ENCODE measurements around the gene ENGASE. TPM values are rescaled to one million over a fixed set of nuclear protein-coding genes. Genes with fewer than 3 reads are reported as not detected.

Gene ENGASE
- total RNA-seq, 2 donors from 2014 or later: 24.9 to 50.8 TPM

GRCh38 chr17:79132271-79133064 lies 57.8 kb downstream of the ENGASE start:
- ATAC-seq (no peak), DNase-seq (no peak)
- H3K36me3 ChIP-seq (replicated peaks in 1 of 2; ENCODE audit: insufficient read depth in 1 of 2, low read depth in 2 of 2): no peaks in the 10 kb centered on the region
- TF ChIP-seq CTCF (IDR thresholded peaks at IDR 0.05) (no peak), POLR2A (IDR thresholded peaks at IDR 0.05) (no peak)
- WGBS, 2 donors: 54 to 58% methylated on average over 30 to 36 of the region's 36 CpGs
- no peaks in the 10 kb centered on the region for H3K27me3 ChIP-seq
- intact Hi-C loops (cut with DNase I): no loop called here
- no peaks in the 10 kb centered on the region for H3K9me3 ChIP-seq
- no peaks in the 10 kb centered on the region for H3K4me1 ChIP-seq
- H3K4me3 ChIP-seq: no peak overlapping the region
- no peak overlapping the region for H3K27ac ChIP-seq

DNA sequence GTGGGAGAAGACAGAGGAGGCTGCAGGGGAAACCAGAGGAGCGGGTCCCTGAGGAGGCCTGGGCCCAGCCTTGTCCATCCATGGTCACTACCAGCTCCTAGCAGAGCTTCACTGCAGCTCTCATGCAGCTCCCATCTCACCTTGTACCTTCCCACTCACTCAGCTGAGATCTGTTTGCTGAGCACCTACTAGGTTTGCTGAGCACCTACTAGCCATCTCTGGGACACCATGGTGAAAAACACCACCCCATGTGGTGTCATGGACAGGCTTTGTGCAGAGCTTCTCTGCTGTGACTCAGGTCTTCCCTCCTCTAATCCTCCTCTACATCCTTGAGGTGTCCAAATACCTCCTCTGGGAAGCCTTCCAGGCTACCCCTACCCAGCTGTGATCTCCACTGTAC lies 58.6 kb downstream of the ENGASE start:
- H3K4me3 ChIP-seq: no peak overlapping the region

DNA sequence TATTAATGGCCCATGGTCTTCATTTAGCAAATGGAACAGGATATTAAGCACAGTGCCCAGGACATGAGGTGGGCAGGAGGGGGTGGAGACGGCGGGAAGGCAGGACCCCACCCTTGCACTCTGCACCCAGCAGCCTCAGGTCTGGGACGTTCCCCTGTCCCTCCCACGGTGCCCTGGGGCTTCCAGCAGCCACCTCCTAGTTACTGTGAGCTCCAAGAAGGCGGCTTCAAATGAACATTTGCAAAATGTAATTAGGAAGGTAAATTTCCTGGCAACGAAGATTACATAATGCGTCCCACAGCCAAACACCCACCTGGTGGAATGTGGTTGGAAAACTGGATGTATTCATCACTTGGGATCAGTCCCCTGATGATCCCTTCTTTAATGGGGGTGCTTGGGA lies 59.4 kb downstream of the ENGASE start:
- DNase-seq: no peak
- ATAC-seq: no peak
- no peak for TF ChIP-seq CTCF (IDR thresholded peaks at IDR 0.05)
- no peak for TF ChIP-seq POLR2A (IDR thresholded peaks at IDR 0.05)
- no peaks in the 10 kb centered on the region for H3K36me3 ChIP-seq (replicated peaks in 1 of 2; ENCODE audit: insufficient read depth in 1 of 2, low read depth in 2 of 2)
- no peak overlapping the region for H3K4me3 ChIP-seq
- H3K9me3 ChIP-seq: no peaks in the 10 kb centered on the region
- H3K27me3 ChIP-seq: no peaks in the 10 kb centered on the region
- WGBS, 2 donors: 43 to 47% methylated on average over 7 of the region's 7 CpGs
- intact Hi-C loops (cut with DNase I): no loop called here
- H3K4me1 ChIP-seq: no peaks in the 10 kb centered on the region
- H3K27ac ChIP-seq: no peak overlapping the region

More for the DNA sequence above, 58.6 kb downstream of the ENGASE start:
- DNase-seq: no peak
- no peak for ATAC-seq
- H3K27me3 ChIP-seq: no peaks in the 10 kb centered on the region
- intact Hi-C loops (cut with DNase I): no loop called here
- no peak overlapping the region for H3K27ac ChIP-seq
- WGBS, 2 donors: 100% methylated on average over 1 of the region's 1 CpG; no CpG with 5 or more reads in 1 of the 2 donors
- H3K36me3 ChIP-seq (replicated peaks in 1 of 2; ENCODE audit: insufficient read depth in 1 of 2, low read depth in 2 of 2): no peaks in the 10 kb centered on the region
- no peak for TF ChIP-seq POLR2A (IDR thresholded peaks at IDR 0.05)
- TF ChIP-seq CTCF (IDR thresholded peaks at IDR 0.05): no peak
- no peaks in the 10 kb centered on the region for H3K4me1 ChIP-seq
- no peaks in the 10 kb centered on the region for H3K9me3 ChIP-seq

GRCh38 chr17:79135011-79135410 lies 60.4 kb downstream of the ENGASE start:
- H3K9me3 ChIP-seq: no peaks in the 10 kb centered on the region
- WGBS, 2 donors: 59 to 67% methylated on average over 9 of the region's 9 CpGs
- no peak for DNase-seq
- H3K36me3 ChIP-seq (replicated peaks in 1 of 2; ENCODE audit: insufficient read depth in 1 of 2, low read depth in 2 of 2): no peaks in the 10 kb centered on the region
- H3K27me3 ChIP-seq: no peaks in the 10 kb centered on the region
- intact Hi-C loops (cut with DNase I): no loop called here
- no peak overlapping the region for H3K4me3 ChIP-seq
- TF ChIP-seq CTCF (IDR thresholded peaks at IDR 0.05) (no peak), POLR2A (IDR thresholded peaks at IDR 0.05) (no peak)
- H3K4me1 ChIP-seq: no peaks in the 10 kb centered on the region
- no peak overlapping the region for H3K27ac ChIP-seq
- ATAC-seq: no peak

All from body of pancreas (tissue), 4 donors.